HG02571 (cell line): ENCODE results near the gene WNT2.
"Not testable (repeated sequence)": the region's sequence is repeated elsewhere in the genome, so short reads cannot be mapped to it uniquely, and the experiment has no call there.

ENCODE experiments used
- ATAC-seq: cut with Tn5 transposase; IDR thresholded peaks from one replicate; pipeline ENCODE4 v1.9.1; 2021; ENCODE audit warnings: mild to moderate bottlenecking, moderate library complexity; ENCODE audit not compliant: unreplicated experiment

Gene WNT2

DNA sequence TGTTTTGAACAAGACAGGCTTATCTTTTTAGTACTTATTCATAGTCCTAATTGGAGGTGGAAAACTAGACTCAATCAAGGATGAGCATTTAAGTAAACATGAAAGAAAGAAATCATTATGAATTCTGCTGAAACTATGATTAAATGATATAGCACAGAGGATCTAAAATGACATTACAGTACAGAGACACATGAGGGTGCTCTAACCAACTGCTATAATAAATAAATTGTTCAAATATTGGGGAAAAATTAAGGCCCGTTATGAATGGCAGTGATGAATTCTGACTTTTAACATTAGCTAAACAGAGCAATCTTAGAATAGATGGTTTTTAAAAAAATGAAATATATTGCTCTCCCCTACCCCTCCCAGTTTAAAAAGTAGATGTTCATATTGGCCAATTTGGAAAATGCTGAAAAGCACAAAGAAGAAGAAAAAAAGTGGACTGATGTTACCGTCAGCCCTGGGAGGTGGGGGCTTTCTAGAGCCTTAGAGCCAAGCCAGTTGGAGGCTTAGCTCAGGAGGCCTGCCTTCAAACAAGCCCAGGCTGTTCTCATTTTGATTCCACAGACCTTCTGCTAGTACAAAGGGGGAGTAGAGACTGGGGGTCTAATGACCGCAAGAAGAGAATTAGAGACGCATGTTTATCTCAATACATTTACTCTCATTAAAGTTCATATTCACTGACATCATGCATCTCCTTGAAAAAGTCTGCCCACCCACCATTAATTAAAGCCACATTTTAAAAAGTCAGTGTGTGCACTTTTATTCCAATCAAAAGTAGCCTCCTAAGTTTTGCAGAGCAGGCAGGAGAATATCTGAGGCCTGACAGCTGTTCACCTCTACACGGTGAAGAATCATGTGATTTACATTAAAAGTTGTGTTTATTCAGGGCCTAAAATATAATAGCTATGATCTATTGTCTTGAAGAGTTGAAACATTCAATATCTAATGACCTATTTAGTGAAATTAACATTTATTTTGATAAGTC lies 10.0 kb downstream of the WNT2 start:
- ATAC-seq: no peak

DNA sequence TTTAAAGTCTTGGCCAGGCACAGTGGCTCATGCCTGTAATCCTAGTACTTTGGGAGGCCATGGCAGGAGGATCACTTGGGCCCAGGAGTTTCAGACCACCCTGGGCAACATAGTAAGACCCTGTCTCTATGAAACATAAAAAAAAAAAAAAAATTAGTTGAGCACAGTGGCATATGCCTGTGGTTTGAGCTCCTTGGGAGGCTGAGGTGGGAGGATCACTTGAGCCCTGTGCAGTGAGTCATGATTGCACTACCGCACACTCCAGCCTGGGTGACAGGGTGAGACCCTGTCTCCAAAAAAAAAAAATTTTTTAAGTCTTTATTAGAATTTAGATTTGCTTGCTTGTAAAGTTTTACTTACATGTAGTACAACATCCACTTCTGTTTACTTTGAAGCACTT lies 14.0 kb downstream of the WNT2 start:
- no peak for ATAC-seq

DNA sequence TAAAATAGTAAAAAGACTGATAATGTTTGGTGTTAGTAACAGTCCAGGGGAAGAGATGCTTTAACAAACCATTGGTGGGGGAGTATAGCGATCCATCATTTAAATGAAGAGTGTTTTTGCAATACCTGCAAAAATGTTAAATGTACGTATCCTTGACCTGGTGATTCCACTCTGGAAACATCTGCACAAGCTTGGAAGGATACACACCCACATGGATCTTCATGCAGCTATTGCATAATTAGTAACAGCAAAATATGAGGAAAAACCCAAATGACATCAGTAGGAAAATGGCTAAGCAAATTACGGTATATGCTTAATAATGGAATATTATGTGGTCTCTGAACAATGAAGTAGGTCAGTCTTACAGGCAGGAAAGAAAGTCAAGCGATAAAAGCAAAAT lies 20.5 kb downstream of the WNT2 start:
- ATAC-seq: no peak

DNA sequence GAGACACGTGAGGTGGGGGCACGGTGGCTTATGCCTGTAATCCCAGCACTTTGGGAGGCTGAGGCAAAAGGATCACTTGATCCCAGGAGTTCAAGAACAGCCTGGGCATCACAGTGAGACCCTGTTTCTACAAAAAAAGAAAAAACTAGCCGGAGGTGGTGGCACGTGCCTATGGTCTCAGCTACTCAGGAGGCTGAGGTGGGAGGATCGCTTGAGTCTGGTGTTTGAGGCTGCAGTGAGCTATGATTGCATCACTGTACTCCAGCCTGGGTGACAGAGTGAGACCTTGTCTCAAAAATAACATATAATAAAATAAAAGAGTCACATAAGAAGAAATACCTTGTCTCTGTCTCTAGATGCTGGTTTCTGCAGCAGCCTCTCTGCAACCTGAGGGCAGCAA lies 22.4 kb downstream of the WNT2 start:
- not testable (repeated sequence) for ATAC-seq

DNA sequence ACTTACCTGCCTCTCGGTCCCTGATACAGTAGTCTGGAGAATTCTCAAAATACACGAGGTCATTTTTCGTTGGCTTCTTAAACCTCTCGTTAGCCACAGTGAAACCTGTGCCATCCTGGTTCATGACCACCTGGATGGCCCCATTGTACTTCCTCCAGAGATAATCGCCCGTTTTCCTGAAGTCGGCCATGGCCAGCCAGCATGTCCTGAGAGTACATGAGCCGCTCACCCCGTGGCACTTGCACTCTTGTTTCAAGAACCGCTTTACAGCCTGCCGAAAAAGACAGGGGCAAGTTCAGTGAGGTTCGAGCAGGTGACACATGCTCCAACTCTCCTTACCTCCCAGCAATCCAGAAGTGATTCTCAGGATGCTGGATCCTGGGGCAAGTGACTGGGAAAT lies 25.3 kb downstream of the WNT2 start:
- no peak for ATAC-seq

DNA sequence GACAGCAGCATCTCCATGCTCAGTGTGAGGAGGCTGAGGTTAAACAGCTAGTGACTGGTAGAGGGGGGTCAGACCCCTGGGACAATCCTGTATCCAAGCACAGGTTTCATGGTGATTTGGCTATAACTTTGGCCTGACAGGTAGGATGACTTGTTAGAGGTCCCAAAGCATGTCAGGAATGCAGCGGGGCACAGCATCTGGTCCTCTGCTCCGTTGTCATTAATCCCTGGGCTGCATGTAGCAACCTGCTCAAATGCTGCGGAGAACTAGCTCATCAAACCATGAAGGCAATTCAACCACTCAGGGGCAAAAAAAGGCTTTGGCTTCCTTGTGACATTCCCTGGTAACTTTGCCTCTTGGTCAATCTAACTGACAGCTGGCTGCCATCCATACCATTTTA lies 26.8 kb downstream of the WNT2 start:
- no peak for ATAC-seq

DNA sequence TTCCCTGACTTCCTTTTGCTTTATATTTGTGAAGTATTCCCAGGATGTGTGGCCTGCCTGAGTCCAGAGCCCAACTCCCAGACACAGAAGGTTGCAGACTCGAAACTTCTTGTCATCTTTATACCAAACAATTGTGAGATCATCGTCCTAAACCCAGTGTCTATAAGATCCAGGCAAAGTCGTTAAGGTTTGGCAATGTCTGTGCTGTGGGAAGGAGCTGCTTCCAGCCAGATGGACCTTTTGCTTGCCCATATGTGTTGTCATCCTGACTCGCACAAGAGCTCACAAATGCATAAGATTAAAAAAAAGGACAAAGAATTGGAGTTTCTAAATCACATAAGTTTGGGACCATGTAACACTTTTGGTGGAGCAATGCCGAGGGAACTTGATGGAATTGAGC lies 37.0 kb downstream of the WNT2 start:
- ATAC-seq: no peak

DNA sequence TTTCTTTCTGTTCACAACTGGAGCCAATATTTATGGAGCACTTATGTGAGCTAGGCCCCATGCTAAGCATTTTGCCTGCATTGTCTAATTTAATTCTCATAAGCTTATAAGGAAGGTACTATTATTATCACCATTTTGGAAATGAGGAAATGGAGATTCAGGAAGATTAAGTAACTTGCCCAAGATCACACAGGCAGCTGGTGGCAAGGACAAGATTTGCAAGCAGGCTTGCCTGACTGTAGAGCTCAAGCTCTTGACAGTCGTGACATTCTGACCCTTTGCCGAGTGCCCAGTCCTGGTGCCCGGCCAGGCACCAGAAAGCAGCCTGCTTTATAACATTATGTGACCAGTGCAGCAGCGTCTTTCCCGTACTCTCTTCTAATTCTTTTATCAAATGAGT lies 38.2 kb downstream of the WNT2 start:
- no peak for ATAC-seq

DNA sequence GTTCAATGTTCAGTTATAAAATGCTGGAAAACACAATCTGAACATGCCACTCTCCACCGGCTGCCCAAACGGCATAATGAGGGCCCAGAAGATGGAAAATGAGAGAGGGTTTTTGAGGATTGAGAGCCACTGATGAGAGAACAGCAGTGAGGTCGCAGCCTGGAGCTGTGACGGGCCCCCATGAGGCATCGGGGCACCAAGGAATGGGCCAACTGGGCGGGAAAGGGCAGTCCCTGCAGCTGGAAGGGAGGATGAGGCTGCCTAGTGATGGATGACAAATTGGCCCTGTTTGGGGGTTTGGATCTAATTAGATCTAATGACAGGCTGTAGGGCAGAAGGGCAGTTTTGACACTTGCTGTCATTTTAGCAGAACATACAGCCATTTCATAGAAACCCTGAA lies 39.1 kb downstream of the WNT2 start:
- no peak for ATAC-seq

DNA sequence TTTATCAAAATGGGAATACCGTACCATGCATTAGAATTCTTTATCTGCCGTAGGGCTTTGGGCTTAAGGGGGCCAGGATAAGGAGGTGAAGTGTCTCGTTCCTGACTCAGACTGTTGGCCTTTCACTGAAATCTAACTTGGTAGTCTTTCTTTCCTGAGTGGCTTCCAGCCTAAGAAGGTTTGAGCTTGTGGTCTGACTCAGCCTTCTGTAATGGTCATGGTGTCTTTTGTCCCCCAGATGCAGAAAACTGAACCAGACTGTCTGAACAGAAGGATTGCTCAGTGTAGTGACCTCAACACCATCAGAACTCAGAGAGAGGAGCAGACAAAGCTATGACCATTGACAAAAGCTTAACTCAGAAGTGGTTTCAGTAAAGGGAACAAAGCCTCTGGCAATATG lies 39.5 kb downstream of the WNT2 start:
- no peak for ATAC-seq

DNA sequence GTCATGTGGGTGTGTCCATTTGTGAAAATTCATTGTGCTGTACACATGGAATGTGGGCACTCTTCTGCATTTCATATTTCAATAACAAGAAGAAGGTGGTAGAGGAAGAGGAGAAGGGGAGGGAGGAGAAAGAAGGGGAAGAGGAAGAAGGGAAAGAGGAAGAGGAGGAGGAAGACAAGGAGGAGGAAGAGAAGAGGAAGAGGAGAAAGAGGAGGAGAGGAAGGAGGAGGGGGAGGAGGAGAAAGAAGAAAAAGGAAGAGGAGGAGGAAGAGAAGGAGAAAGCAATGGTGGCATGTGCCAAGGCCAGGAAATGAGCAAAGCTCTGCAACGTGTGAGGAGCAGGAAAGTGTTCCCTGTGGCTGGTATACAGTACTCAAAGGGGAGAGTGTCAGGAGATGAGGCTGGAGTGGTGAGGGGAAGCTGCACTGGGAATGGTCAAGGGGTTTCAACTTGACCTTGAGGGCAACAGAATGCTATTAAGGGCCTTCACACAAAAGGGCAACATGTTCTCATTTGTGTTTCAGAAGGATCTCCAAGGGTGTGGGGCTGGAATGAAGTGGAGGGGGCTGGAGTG lies 40.5 kb downstream of the WNT2 start:
- ATAC-seq: no peak

DNA sequence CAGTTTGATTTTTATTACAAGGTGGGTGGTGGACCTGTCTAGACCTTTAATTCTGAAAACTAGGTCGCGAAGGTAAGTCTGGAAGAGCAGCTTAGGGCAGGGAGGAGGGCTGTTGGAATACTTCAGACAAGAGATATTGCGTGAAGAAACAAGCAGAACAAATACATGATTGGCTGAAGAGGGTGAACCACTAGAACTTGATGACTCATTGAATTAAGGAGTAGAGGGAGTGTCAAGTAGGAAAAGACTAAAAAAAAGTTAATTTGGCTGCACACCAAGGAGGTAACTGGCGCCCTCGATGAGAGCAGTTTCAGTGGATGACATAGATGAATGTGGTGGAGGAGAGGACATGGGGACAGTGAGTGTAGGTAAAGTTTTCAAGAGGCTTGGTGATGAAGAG lies 41.3 kb downstream of the WNT2 start:
- no peak for ATAC-seq

DNA sequence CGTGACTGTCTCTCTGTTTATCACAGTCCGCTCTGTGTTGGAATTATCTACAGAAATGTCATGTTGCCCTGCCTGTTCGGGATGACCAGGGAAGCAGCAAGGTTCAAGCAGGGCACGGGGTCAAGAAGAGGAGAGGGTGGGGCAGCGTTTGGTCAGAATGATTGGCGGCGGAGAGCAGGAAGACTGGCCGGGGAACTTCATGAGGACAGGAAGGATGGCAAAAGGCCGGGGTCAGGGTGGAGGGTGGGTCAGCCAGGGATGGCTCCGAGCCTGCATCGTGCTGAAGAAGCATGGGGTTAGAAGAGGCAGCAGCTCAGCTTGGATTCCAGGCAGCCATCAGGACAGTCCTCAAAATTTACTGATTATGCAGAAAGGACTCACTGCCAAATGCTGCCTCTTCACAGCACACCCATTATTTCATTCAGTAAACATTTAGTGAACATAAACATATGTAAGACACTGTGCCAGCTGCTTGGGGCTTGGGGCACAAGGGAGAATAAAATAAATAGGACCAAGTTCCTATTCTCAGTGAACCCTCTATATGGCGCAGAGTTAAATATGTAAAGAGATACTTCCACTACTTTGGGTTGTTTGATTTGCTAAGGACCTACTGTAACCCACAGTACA lies 42.8 kb downstream of the WNT2 start:
- no peak for ATAC-seq

DNA sequence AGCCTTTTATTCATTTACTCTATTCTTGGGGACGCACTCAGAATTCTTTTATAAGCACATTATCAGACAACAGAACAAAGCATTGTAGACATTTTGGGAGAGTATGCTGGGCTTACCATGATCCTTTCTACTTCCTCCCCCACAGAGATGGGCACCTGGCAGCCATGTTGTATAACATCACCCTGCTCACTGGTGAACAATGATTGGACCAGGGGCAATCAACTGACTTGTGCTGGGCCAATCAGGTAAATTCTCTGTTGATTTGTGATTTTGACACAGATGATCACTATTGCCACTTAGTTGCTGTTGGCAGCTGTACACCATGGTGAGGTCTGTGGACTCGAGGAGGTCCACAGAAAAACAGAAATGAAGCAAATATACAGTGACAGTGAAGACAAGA lies 43.7 kb downstream of the WNT2 start:
- ATAC-seq: no peak

DNA sequence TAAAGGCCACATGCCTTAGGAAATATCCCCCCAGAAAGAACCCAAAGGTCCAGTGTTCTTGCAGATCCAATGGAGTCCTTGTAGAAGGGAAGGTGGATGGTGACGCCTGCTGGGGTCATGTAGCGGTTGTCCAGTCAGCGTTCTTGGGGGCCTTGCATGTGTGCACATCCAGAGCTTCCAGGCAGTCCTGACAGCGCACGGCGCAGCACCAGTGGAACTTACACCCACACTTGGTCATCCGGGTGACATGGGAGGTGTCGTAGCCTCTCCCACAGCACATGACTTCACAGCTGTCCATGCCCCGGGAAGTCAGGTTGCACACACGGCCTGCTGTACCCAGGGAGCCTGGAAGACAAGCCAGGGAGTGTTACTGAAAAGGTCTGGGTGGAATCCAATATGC lies 44.8 kb downstream of the WNT2 start:
- ATAC-seq: no peak

DNA sequence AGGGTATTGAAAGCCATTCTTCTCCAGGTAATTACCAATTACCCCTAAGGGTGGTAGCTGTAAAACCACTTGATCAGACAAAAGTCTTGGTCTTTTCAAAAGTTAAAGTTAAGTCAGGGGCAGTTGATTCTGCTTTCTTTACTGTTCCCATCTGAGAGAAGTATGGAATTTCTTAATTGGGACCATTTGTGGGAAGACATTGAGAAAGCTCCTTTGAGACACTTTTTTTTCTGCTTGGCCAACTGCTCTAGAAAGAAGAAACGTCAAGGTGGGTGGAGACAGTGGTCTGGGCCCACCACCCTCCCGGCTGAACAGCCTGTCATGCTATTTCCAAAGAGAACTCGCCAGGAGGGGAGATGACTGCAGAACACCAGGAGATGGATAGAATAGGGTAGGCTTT lies 45.3 kb downstream of the WNT2 start:
- no peak for ATAC-seq

DNA sequence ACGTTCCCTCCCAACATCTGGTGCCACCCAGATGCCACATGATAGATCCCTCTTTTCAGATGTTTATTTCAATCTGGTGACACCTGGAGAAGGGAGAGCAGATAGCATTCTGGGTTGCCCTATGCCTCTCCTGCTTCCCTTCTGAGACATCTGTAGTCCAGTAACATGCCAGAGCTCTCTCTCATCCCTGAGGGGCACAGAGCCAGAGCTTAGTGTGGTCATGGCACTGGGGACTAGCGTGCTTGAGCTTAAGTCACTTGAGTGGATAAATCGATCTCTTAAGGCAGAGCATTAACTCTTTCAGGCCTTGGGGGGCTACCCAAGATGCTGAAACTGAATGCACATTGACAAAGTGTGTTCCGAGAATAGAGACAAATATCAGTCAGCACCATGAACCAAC lies 47.9 kb downstream of the WNT2 start:
- no peak for ATAC-seq

DNA sequence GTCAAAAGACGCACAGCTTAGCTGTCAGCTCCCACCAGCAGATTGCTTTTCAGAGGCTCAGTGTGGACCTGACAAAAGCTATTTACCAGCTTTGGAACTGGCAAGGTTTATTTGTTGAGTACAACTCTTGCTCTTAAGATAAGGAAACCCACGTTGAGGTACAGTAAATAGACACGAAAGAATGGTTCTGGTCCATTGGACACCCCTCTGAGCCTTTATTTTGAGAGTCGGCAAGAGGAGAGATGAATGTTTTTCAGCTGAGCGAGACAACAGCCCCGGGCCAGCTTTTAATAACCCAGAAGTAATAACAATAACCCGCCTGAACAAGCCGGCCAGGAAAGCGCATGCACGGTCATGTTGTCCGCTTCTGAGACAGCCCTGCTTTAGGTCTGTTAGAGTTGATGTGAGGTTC lies 49.0 kb downstream of the WNT2 start:
- ATAC-seq: no peak

DNA sequence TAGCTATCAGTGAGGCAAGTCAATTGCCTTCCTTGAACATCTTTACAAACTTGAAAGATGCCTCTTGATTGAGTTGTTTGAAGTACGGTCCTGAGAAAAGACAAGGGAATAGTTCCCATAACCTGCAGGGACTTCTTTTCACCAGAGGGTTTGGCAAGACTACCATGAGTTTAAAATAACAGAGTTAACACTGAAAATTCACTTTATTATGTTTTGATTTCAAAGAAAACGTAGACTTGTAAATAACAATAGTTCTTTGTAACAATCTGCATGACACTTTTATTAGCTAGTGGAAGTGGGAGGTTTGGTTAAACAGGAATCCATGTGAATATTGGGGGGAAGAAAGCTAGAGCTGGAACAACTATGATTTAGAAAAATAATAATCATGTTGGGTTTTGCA lies 49.5 kb downstream of the WNT2 start:
- ATAC-seq: no peak

DNA sequence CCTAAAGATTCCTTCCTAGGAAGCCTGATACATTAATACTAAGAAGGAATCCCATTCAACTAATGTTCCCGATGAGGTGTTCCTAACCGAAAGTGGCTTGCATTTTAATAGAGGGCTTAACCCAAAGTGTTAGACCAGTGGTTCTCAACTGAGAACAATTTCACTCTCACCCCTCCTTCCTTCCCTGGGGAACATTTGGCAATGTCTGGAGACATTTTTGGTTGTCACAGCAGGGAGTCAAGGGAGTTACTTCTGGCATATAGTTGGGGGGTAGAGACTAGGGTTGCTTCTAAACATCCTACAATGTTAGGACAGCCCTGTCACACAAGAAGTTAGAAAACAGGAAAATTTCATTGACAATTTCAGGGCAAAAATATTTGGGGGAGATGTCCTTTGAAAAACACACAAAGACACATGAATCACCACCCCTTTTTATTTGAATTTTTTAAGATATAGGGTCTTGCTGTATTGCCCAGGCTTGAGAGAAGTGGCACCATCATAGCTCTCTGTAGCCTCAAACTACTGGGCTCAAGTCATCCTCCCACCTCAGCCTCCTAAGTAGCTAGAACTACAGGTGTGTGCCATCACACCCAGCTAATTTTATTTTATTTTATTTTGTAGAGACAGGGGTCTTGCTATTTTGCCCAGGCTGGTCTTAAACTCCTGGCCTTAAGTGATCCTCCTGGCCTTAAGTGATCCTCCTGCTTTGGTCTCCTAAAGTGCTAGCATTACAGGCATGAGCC lies 50.7 kb downstream of the WNT2 start:
- ATAC-seq: no peak

DNA sequence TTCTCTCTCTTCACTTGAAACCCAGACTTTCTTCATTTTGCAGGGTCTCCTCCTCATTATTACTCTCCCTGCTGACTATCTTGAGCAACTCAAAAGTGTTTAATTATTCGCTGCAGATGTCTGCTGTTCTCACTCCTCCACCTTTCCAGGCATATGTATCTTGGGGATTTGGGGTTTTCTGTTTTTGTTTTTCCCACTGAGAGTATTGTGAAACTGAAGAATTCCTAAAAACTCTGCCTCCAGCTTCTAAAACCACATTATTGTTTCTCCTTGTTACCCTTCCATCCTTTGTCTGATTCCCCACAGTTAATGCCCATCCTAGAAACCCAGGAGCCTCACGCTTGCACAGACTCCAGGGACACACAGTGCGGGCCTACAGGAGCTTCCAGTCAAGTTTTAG lies 51.3 kb downstream of the WNT2 start:
- ATAC-seq: no peak
